ENCODE results near the gene CHD3. TPM values are rescaled to one million over a fixed set of nuclear protein-coding genes. Genes with fewer than 3 reads are reported as not detected.

Gene CHD3
- total and polyA plus RNA-seq, 2 of the 13 experiments (the other 11 are each of a cell fraction or from before 2014, with no cell fraction given), result 2.7 to 3.7 TPM

DNA sequence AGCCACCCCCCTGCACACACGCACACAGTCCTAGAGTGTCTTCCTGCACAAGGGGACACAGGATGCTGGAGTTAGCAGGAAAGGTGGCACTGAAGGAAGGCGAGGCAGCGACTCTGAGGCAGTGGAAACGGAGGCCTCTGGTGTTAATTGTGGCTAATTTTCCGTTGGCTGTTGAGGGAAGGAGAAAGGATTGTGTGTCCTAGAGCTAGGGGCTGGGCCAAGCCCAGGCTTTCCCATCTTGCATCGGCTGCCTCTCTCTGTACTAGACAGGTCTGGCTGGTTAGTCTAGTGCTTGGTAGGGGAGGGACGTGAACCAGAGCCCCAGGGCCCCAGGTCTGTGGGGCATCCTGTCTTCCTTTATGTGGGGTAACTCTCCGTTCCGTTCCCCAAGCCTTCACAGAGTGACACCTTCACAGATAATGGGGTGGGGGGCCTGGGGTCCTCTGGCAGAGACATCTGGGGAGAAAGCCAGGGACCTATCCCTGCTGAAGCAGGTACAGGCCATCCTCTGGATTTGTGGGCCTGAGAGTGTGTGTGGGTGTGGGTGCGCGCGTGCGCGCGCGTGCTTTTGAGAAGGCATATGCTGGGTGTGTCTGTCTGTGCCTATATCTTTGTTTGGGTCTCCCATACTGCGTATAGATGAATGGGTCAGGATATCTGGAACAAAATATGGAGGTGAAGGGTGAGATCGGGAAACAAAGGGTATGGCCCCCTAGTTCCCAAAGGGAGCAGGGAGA lies at the start of gene CHD3 (continued):
- no peak for TF ChIP-seq CSRNP2 (CRISPR knock-in tag; conservative IDR thresholded peaks at IDR 0.05; ENCODE audit: low read depth)
- TF ChIP-seq DNMT3B (CRISPR knock-in tag; conservative IDR thresholded peaks at IDR 0.05), result no peak
- TF ChIP-seq KDM5B (CRISPR knock-in tag; IDR thresholded peaks at IDR 0.05; ENCODE audit: borderline replicate concordance), result no peak
- no peak for TF ChIP-seq ZNF282 (IDR thresholded peaks at IDR 0.05; ENCODE audit: partially characterized antibody)
- peak; percentile 15 for TF ChIP-seq TEAD3 (CRISPR knock-in tag; optimal IDR thresholded peaks at IDR 0.05; ENCODE audit: borderline replicate concordance)
- no peak for TF ChIP-seq ZNF275 (CRISPR knock-in tag; IDR thresholded peaks at IDR 0.05; ENCODE audit: borderline replicate concordance)
- TF ChIP-seq ZSCAN25 (CRISPR knock-in tag; IDR thresholded peaks at IDR 0.05), result peak; percentile 12; the same call in 1 of the 2 replicates
- TF ChIP-seq ZNF891 (CRISPR knock-in tag; IDR thresholded peaks at IDR 0.05), result no peak
- TF ChIP-seq EP300 (IDR thresholded peaks at IDR 0.05; ENCODE audit: low read depth in 2 of 2, low read length in 2 of 2), result no peak
- no peak; the same call in 1 of the 2 replicates for TF ChIP-seq EP300 (CRISPR knock-in tag; IDR thresholded peaks at IDR 0.05; ENCODE audit: borderline replicate concordance)
- TF ChIP-seq ZNF607 (CRISPR knock-in tag; IDR thresholded peaks at IDR 0.05; ENCODE audit: borderline replicate concordance), result no peak; the same call in 1 of the 2 replicates
- no peak for TF ChIP-seq ZNF543 (CRISPR knock-in tag; IDR thresholded peaks at IDR 0.05)
- TF ChIP-seq FOXA1 (IDR thresholded peaks at IDR 0.05), result no peak
- TF ChIP-seq FOXA1 (CRISPR knock-in tag; IDR thresholded peaks at IDR 0.05), result no peak
- TF ChIP-seq PHB2 (IDR thresholded peaks at IDR 0.05; ENCODE audit: partially characterized antibody), result no peak
- no peak for TF ChIP-seq MTA1 (CRISPR knock-in tag; IDR thresholded peaks at IDR 0.05; ENCODE audit: borderline replicate concordance)
- no peak for TF ChIP-seq TCF12 (IDR thresholded peaks at IDR 0.05)
- no peak for TF ChIP-seq TCF12 (CRISPR knock-in tag; IDR thresholded peaks at IDR 0.05)
- TF ChIP-seq HNF4A (CRISPR knock-in tag; IDR thresholded peaks at IDR 0.05), result no peak
- 0 out of 2 replicates have a peak, but pooled peaks have one; percentile 58 for TF ChIP-seq ZNF839 (CRISPR knock-in tag; IDR thresholded peaks at IDR 0.05; ENCODE audit: borderline replicate concordance)
- TF ChIP-seq, protein P1, sequence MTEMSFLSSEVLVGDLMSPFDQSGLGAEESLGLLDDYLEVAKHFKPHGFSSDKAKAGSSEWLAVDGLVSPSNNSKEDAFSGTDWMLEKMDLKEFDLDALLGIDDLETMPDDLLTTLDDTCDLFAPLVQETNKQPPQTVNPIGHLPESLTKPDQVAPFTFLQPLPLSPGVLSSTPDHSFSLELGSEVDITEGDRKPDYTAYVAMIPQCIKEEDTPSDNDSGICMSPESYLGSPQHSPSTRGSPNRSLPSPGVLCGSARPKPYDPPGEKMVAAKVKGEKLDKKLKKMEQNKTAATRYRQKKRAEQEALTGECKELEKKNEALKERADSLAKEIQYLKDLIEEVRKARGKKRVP (CRISPR knock-in tag; IDR thresholded peaks at IDR 0.05), result no peak
- TF ChIP-seq ZNF558 (CRISPR knock-in tag; IDR thresholded peaks at IDR 0.05; ENCODE audit: borderline replicate concordance), result no peak
- no peak for TF ChIP-seq ZNF280B (CRISPR knock-in tag; IDR thresholded peaks at IDR 0.05; ENCODE audit: borderline replicate concordance)
- no peak for TF ChIP-seq SRF (IDR thresholded peaks at IDR 0.05; ENCODE audit: low read depth, low read length)
